K562 (cell line): ENCODE measurements around the gene PLEKHG5. TPM values are rescaled to one million over a fixed set of nuclear protein-coding genes. Genes with fewer than 3 reads are reported as not detected.

Source experiments
- BHLHE40 ChIP-seq: IDR thresholded peaks from 2 replicates; pipeline ENCODE4 v1.6.1; 2011; ENCODE audit warnings: low read length, improper control_type of control experiment
- CAMTA2 ChIP-seq: fragments of 250-450 bp; sonication (Bioruptor Pico); conservative IDR thresholded peaks from 2 replicates; pipeline ENCODE4 v1.5.1; 2022
- CBFA2T3 ChIP-seq: fragments of 450-650 bp; IDR thresholded peaks from 2 replicates; pipeline ENCODE4 v1.6.1; 2017
- DMBX1 ChIP-seq: fragments of 250-450 bp; sonication (Bioruptor Pico); IDR thresholded peaks from 2 replicates; pipeline ENCODE4 v1.8.0; 2022; ENCODE audit warnings: inconsistent platforms, mild to moderate bottlenecking, moderate library complexity, borderline replicate concordance
- HDAC6 ChIP-seq: IDR thresholded peaks from 2 replicates; pipeline ENCODE4 v1.6.1; 2012; ENCODE audit warnings: low read depth, mild to moderate bottlenecking, control low read depth, inconsistent platforms, low read length, moderate library complexity
- KDM1A ChIP-seq, 2 experiments: fragments of 450-650 bp; IDR thresholded peaks; 2 replicates each; pipeline ENCODE4 v1.6.1; 2016; ENCODE audit warnings: mild to moderate bottlenecking in 2 of 2
- MYC ChIP-seq, 2 experiments: fragments of 250-450 bp in 1 of 2; sonication (Bioruptor Pico) in 1 of 2; IDR thresholded peaks; 2 replicates each; pipeline versions ENCODE4 v1.5.1 to v1.6.1; 2012 to 2021; ENCODE audit warnings: low read depth in 2 of 2, borderline replicate concordance in 1 of 2, improper control_type of control experiment in 1 of 2, low read length in 1 of 2, mild to moderate bottlenecking in 1 of 2, moderate library complexity in 1 of 2
- NRF1 ChIP-seq, 2 experiments: fragments of 450-650 bp; IDR thresholded peaks in 1 of 2; conservative IDR thresholded peaks in 1 of 2; 2 replicates each; pipeline ENCODE4 v1.6.1; 2014; ENCODE audit warnings: mild to moderate bottlenecking in 2 of 2
- POLR2AphosphoS2 ChIP-seq: IDR thresholded peaks from 2 replicates; pipeline ENCODE4 v1.6.1; 2012; ENCODE audit warnings: low read length, improper control_type of control experiment
- POLR2H ChIP-seq: IDR thresholded peaks from 2 replicates; pipeline ENCODE4 v1.6.1; 2016; ENCODE audit warnings: missing genetic modification characterization, low read depth, mild to moderate bottlenecking, control low read depth, missing compliant biosample characterization, moderate library complexity
- REST ChIP-seq, 2 experiments: fragments of 450-650 bp; formaldehyde crosslinking in 1 of 2; IDR thresholded peaks; 2 replicates each; pipeline versions ENCODE4 v1.4.0 to v1.6.1; 2014 to 2020; ENCODE audit warnings: mild to moderate bottlenecking in 2 of 2, borderline replicate concordance in 1 of 2, low read depth in 1 of 2
- TFE3 ChIP-seq: fragments of 450-650 bp; formaldehyde crosslinking; IDR thresholded peaks from 2 replicates; pipeline ENCODE4 v1.4.0; 2020; ENCODE audit warnings: mild to moderate bottlenecking, mixed read lengths
- TRIM28 ChIP-seq: fragments of 450-650 bp; IDR thresholded peaks from 2 replicates; pipeline ENCODE4 v1.6.1; 2017
- ZC3H4 ChIP-seq: sonication (generic); formaldehyde crosslinking; IDR thresholded peaks from 2 replicates; pipeline ENCODE4 v1.9.0; 2021; ENCODE audit warnings: missing genetic modification reagents, borderline replicate concordance
- ZNF740 ChIP-seq, 3 experiments: fragments of 200-800 bp in 1 of 3; sonication (Bioruptor generic) in 1 of 3; sonication (generic) in 1 of 3; formaldehyde crosslinking in 1 of 3; IDR thresholded peaks; 2 replicates each; pipeline versions ENCODE4 v1.6.1 to v1.8.0; 2016 to 2022; ENCODE audit warnings: mild to moderate bottlenecking in 2 of 3, missing compliant biosample characterization in 2 of 3, missing genetic modification characterization in 2 of 3, missing genetic modification reagents in 1 of 3
- ZNF77 ChIP-seq: fragments of 250-450 bp; sonication (Bioruptor Pico); IDR thresholded peaks from 2 replicates; pipeline ENCODE4 v1.5.0; 2020
- ZNF785 ChIP-seq: fragments of 250-450 bp; sonication (Bioruptor Pico); IDR thresholded peaks from 2 replicates; pipeline ENCODE4 v1.4.0; 2020; ENCODE audit warnings: mild to moderate bottlenecking
- polyA plus RNA-seq, 8 experiments: library from polyadenylated mRNA; depleted of rRNA in 4 of 8; stranded (reverse) in 5 of 8; unstranded in 3 of 8; fragments of >200 nt; fragmentation: Nextera tagmentation in 2 of 8; fragmentation: Illumina TruSeq in 1 of 8; extraction: Ambion mirVana in 2 of 8; extraction: Trizol in 1 of 8; gene quantifications; 2 replicates each; pipeline versions ENCODE4 v1.2.1 to v1.2.3, GENCODE V29; 2011 to 2014; ENCODE audit warnings: inconsistent platforms in 1 of 8, missing spikeins in 1 of 8
- total RNA-seq, 7 experiments: library from RNA; depleted of rRNA in 6 of 7; stranded (reverse); fragments of >200 nt in 6 of 7; fragmentation: Illumina TruSeq in 2 of 7; extraction: Trizol in 2 of 7; gene quantifications; 2 replicates each; pipeline versions ENCODE4 v1.2.1 to v1.2.3, GENCODE V29; 2011 to 2021; ENCODE audit warnings: low replicate concordance in 1 of 7

The PLEKHG5 gene
- total and polyA plus RNA-seq, 9 of the 15 experiments (the other 6 are each of a cell fraction or from before 2014, with no cell fraction given), result 0.04 to 0.29 (median 0.09) TPM; not detected in 3

- TF ChIP-seq ZNF785, result no peak
- TF ChIP-seq TRIM28, result no peak
- no peak for TF ChIP-seq CBFA2T3
- TF ChIP-seq POLR2AphosphoS2, result no peak
- TF ChIP-seq ZC3H4 (CRISPR knock-in tag), result 0 out of 2 replicates have a peak, but pooled peaks have one; percentile 19
- 0 out of 2 replicates have a peak, but pooled peaks have one; percentile 22 for TF ChIP-seq MYC (IDR thresholded peaks at IDR 0.05; ENCODE audit: low read depth, low read length)
- no peak for TF ChIP-seq MYC (CRISPR knock-in tag; IDR thresholded peaks at IDR 0.05; ENCODE audit: borderline replicate concordance, low read depth)
- peak in 1 of 2 experiments; percentile 38; a peak in 1 of 4 replicates for TF ChIP-seq NRF1 (conservative IDR thresholded peaks at IDR 0.05 in 1 of 2, IDR thresholded peaks at IDR 0.05 in 1 of 2)
- no peak for TF ChIP-seq HDAC6
- 0 out of 2 replicates have a peak, but pooled peaks have one; percentile 23 for TF ChIP-seq REST (IDR thresholded peaks at IDR 0.05; ENCODE audit: borderline replicate concordance)
- no peak for TF ChIP-seq REST (CRISPR knock-in tag; IDR thresholded peaks at IDR 0.05; ENCODE audit: low read depth)
- TF ChIP-seq POLR2H, result no peak
- TF ChIP-seq CAMTA2 (CRISPR knock-in tag), result no peak
- no peak for TF ChIP-seq ZNF77 (CRISPR knock-in tag)
- TF ChIP-seq DMBX1 (CRISPR knock-in tag), result no peak
- no peak for TF ChIP-seq BHLHE40
- 0 out of 4 replicates have a peak, but pooled peaks of 1 of the 2 experiments have one; percentile 40 for TF ChIP-seq KDM1A (IDR thresholded peaks at IDR 0.05)
- TF ChIP-seq ZNF740 (CRISPR knock-in tag; IDR thresholded peaks at IDR 0.05), result no peak
- TF ChIP-seq ZNF740 (tag; IDR thresholded peaks at IDR 0.05), result no peak
- no peak for TF ChIP-seq TFE3 (CRISPR knock-in tag)
Observed at GRCh38 chr1:6445062-6445763, 46.3 kb downstream of the PLEKHG5 start (continued).
